Endothelial cell of umbilical vein (primary cell): ENCODE results near the gene LIX1.

Source experiments
- EZH2 ChIP-seq: IDR thresholded peaks from 2 replicates; pipeline ENCODE4 v1.6.1; 2012; ENCODE audit warnings: borderline replicate concordance, low read depth, mild to moderate bottlenecking, moderate library complexity, low read length, inconsistent platforms; ENCODE audit not compliant: severe bottlenecking
- JUN ChIP-seq: IDR thresholded peaks from 2 replicates; pipeline ENCODE4 v1.6.1; 2011; ENCODE audit warnings: borderline replicate concordance, low read depth; ENCODE audit not compliant: insufficient read length, insufficient read depth
- MAX ChIP-seq: IDR thresholded peaks from 2 replicates; pipeline ENCODE4 v1.6.1; 2011; ENCODE audit not compliant: insufficient read depth, insufficient read length
- MYC ChIP-seq: IDR thresholded peaks from one replicate; pipeline ENCODE4 v1.6.1; 2011; ENCODE audit warnings: mild to moderate bottlenecking, low read depth, low read length
- POLR2A ChIP-seq: IDR thresholded peaks from 2 replicates; pipeline ENCODE4 v1.6.1; 2012; ENCODE audit warnings: low read depth, mild to moderate bottlenecking, control low read depth, low read length
- POLR2AphosphoS5 ChIP-seq: IDR thresholded peaks from 2 replicates; pipeline ENCODE4 v1.6.1; 2012; ENCODE audit warnings: low read depth, mild to moderate bottlenecking, control low read depth, low read length, moderate library complexity; ENCODE audit not compliant: insufficient read depth
- TF ChIP-seq, protein P1 (sequence below), 2 donors: IDR thresholded peaks; 1 replicate in 1 of 2; 2 replicates in 1 of 2; pipeline ENCODE4 v1.5.1; 2011; ENCODE audit warnings: low read length in 2 of 2, mild to moderate bottlenecking in 2 of 2, moderate library complexity in 2 of 2, control low read depth in 1 of 2, inconsistent platforms in 1 of 2, low read depth in 1 of 2; ENCODE audit not compliant: insufficient read depth in 1 of 2; ENCODE audit errors: extremely low read depth in 1 of 2

DNA sequence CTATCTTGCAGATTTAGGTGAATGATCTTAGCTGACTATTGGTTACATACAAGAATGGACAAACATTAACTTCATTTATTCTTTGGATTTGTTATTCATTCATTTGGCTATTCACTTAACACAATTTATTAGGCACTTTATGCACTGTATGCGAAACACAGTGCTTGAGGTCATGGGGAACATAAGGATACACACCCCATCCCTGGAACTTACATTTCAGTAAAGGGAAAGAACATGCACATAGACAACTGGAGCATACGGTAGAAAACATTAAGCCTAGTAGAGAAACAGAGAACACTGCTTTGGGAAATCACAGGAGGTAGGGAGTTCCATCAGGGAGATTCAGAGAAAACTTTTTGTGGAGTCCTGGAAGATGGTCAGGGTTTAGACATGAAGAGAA is 22.2 kb downstream of the LIX1 start:
- TF ChIP-seq, protein P1, sequence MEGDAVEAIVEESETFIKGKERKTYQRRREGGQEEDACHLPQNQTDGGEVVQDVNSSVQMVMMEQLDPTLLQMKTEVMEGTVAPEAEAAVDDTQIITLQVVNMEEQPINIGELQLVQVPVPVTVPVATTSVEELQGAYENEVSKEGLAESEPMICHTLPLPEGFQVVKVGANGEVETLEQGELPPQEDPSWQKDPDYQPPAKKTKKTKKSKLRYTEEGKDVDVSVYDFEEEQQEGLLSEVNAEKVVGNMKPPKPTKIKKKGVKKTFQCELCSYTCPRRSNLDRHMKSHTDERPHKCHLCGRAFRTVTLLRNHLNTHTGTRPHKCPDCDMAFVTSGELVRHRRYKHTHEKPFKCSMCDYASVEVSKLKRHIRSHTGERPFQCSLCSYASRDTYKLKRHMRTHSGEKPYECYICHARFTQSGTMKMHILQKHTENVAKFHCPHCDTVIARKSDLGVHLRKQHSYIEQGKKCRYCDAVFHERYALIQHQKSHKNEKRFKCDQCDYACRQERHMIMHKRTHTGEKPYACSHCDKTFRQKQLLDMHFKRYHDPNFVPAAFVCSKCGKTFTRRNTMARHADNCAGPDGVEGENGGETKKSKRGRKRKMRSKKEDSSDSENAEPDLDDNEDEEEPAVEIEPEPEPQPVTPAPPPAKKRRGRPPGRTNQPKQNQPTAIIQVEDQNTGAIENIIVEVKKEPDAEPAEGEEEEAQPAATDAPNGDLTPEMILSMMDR (IDR thresholded peaks at IDR 0.05; ENCODE audit: extremely low read depth in 1 of 2, insufficient read depth in 1 of 2, low read depth in 1 of 2, low read length in 2 of 2) = no peak
- no peak for TF ChIP-seq POLR2A
- TF ChIP-seq MYC = no peak
- no peak for TF ChIP-seq MAX
- no peak for TF ChIP-seq JUN
- no peak for TF ChIP-seq POLR2AphosphoS5
- TF ChIP-seq EZH2 = no peak
